Measurements from ENCODE around the gene SNTG2.

DNA sequence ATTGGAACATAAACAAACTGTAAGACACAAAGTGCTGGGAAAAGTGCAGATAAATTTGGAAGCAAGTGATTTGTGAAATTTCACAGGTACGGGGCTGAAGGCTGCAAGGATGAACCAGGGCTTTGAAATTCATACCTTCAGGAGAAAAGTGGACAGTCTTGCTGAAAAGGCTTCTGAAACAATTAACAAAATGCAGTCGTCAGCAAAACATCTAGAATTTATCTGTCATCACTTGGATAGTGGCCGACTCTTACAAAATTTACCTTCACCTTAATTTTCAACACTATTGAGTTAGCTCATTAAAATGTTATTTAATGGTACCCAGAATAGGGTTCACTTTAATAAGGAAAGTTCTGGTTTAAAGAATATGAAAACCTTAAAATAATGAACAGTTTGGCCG is 138.3 kb downstream of the SNTG2 start:
- TF ChIP-seq, protein P1, sequence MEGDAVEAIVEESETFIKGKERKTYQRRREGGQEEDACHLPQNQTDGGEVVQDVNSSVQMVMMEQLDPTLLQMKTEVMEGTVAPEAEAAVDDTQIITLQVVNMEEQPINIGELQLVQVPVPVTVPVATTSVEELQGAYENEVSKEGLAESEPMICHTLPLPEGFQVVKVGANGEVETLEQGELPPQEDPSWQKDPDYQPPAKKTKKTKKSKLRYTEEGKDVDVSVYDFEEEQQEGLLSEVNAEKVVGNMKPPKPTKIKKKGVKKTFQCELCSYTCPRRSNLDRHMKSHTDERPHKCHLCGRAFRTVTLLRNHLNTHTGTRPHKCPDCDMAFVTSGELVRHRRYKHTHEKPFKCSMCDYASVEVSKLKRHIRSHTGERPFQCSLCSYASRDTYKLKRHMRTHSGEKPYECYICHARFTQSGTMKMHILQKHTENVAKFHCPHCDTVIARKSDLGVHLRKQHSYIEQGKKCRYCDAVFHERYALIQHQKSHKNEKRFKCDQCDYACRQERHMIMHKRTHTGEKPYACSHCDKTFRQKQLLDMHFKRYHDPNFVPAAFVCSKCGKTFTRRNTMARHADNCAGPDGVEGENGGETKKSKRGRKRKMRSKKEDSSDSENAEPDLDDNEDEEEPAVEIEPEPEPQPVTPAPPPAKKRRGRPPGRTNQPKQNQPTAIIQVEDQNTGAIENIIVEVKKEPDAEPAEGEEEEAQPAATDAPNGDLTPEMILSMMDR (IDR thresholded peaks at IDR 0.05), result no peak
- TF ChIP-seq POLR2A (IDR thresholded peaks at IDR 0.05), result no peak
